Caco-2 (cell line): Measurements from ENCODE around the gene AGER. TPM values are rescaled to one million over a fixed set of nuclear protein-coding genes. Genes with fewer than 3 reads are reported as not detected.

Experiments used
- BruUV-seq: library from RNA; stranded (reverse); fragments of 400-500 nt; replicated peaks from 2 replicates; lab custom pipeline; 2021; lab: Mats Ljungman, UMichigan
- CTCF ChIA-PET: fragments of 300-600 bp; sonication (Branson Sonifier 250); formaldehyde crosslinking; loops from one replicate; lab custom pipeline; 2022; ENCODE audit warnings: antibody characterized with exemption; lab: Charles Lee
- POLR2A ChIA-PET: fragments of 300-600 bp; sonication (Branson Sonifier 250); formaldehyde crosslinking; loops from one replicate; lab custom pipeline; 2022; ENCODE audit warnings: antibody characterized with exemption; lab: Charles Lee
- DNase-seq, 2 experiments: peaks; one replicate each; pipeline versions ENCODE4 v3.0.0 to v3.0.0-alpha.2; 2020 to 2022
- H3K27me3 ChIP-seq: replicated peaks from 2 replicates; pipeline ENCODE4 v1.6.0; 2011; ENCODE audit warnings: low read length; ENCODE audit not compliant: control insufficient read depth, insufficient read depth
- H3K36me3 ChIP-seq: 2 replicates; pipeline ENCODE4 v1.5.1; 2011; ENCODE audit warnings: low read length; ENCODE audit not compliant: control insufficient read depth, insufficient read depth
- H3K4me1 ChIP-seq: fragments of 250-450 bp; sonication (Bioruptor Pico); 2 replicates; pipeline ENCODE4 v1.5.1; 2020; ENCODE audit warnings: mild to moderate bottlenecking
- H3K4me3 ChIP-seq: 2 replicates; pipeline ENCODE4 v1.5.1; 2011; ENCODE audit warnings: low read depth, mild to moderate bottlenecking, control low read depth, low read length
- H3K9me3 ChIP-seq: fragments of 250-450 bp; sonication (Bioruptor Pico); 2 replicates; pipeline ENCODE4 v1.5.1; 2020; ENCODE audit warnings: mild to moderate bottlenecking, moderate library complexity
- H3K27ac Mint-ChIP-seq: one replicate; pipeline ENCODE4 v1.8.0; 2022; ENCODE audit warnings: mixed read lengths; ENCODE audit not compliant: unreplicated experiment
- H3K27me3 Mint-ChIP-seq: one replicate; pipeline ENCODE4 v1.8.0; 2022; ENCODE audit warnings: mixed read lengths; ENCODE audit not compliant: insufficient read depth, unreplicated experiment
- H3K36me3 Mint-ChIP-seq: one replicate; pipeline ENCODE4 v1.8.0; 2022; ENCODE audit warnings: mild to moderate bottlenecking, mixed read lengths; ENCODE audit not compliant: insufficient read depth, unreplicated experiment
- H3K4me1 Mint-ChIP-seq: one replicate; pipeline ENCODE4 v1.8.0; 2022; ENCODE audit warnings: low read depth, mixed read lengths; ENCODE audit not compliant: unreplicated experiment
- H3K4me3 Mint-ChIP-seq: one replicate; pipeline ENCODE4 v1.8.0; 2022; ENCODE audit warnings: mild to moderate bottlenecking, moderate library complexity, mixed read lengths; ENCODE audit not compliant: unreplicated experiment
- H3K9me3 Mint-ChIP-seq: one replicate; pipeline ENCODE4 v1.8.0; 2022; ENCODE audit warnings: mixed read lengths; ENCODE audit not compliant: unreplicated experiment
- intact Hi-C: fragments of 100-400 bp; cut with micrococcal nuclease; formaldehyde crosslinking; loops from one replicate; pipeline ENCODE4 v1.10.0; 2022; ENCODE audit not compliant: unreplicated experiment
- total RNA-seq: library from RNA; stranded (reverse); gene quantifications from 2 replicates; pipeline ENCODE4 v1.2.3, GENCODE V29; 2022
- TF ChIP-seq, protein P1 (sequence below), 2 experiments: fragments of 200-600 bp in 1 of 2; IDR thresholded peaks; 1 replicate in 1 of 2; 2 replicates in 1 of 2; pipeline versions ENCODE4 v1.5.1 to v1.8.0; 2011 to 2022; ENCODE audit warnings: antibody characterized with exemption in 1 of 2, control low read depth in 1 of 2, inconsistent platforms in 1 of 2, low read depth in 1 of 2, low read length in 1 of 2, mild to moderate bottlenecking in 1 of 2, moderate library complexity in 1 of 2; ENCODE audit not compliant: insufficient read depth in 1 of 2, severe bottlenecking in 1 of 2, unreplicated experiment in 1 of 2

Gene AGER
- total RNA-seq, 1 experiment from 2014 or later, result 10.3 TPM

DNA sequence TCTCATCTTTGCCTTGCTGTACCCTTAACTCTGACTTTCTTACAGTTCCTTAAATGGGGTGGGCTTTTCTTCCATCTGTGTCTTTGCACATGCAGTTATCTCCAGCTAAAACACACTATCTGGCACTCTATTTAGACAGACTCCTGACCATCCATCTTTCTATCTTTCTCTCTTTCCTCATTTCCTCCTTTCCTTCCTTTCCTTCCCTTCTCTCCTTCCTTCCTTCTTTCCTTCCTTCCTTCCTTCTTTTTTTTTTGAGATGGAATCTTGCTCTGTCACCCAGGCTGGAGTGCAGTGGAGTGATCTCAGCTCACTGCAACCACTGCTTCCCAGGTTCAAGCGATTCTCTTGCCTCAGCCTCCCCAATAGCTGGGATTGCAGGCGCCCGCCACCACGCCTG, 31.6 kb upstream of the AGER start:
- Histone ChIP-seq H3K4me1 (no peaks in the 10 kb centered on the region), H3K4me3 (no peak overlapping the region), H3K9me3 (no peaks in the 10 kb centered on the region), H3K36me3 (no peaks in the 10 kb centered on the region), H3K27me3 (no peaks in the 10 kb centered on the region; the same call in 1 of the 2 replicates)
- Mint-ChIP-seq H3K36me3 (no peaks in the 10 kb centered on the region), H3K4me3 (no peak overlapping the region), H3K9me3 (no peaks in the 10 kb centered on the region), H3K27ac (no peak overlapping the region), H3K4me1 (peaks cover under 1% of the 10 kb centered on the region), H3K27me3 (peaks cover 2% of the 10 kb centered on the region)
- intact Hi-C loops, result no loop called here
- ChIA-PET POLR2A (no interaction called here), CTCF (no interaction called here)
- TF ChIP-seq, protein P1, sequence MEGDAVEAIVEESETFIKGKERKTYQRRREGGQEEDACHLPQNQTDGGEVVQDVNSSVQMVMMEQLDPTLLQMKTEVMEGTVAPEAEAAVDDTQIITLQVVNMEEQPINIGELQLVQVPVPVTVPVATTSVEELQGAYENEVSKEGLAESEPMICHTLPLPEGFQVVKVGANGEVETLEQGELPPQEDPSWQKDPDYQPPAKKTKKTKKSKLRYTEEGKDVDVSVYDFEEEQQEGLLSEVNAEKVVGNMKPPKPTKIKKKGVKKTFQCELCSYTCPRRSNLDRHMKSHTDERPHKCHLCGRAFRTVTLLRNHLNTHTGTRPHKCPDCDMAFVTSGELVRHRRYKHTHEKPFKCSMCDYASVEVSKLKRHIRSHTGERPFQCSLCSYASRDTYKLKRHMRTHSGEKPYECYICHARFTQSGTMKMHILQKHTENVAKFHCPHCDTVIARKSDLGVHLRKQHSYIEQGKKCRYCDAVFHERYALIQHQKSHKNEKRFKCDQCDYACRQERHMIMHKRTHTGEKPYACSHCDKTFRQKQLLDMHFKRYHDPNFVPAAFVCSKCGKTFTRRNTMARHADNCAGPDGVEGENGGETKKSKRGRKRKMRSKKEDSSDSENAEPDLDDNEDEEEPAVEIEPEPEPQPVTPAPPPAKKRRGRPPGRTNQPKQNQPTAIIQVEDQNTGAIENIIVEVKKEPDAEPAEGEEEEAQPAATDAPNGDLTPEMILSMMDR (IDR thresholded peaks at IDR 0.05; ENCODE audit: insufficient read depth in 1 of 2, low read depth in 1 of 2, low read length in 1 of 2, severe bottlenecking in 1 of 2, unreplicated experiment in 1 of 2), result no peak
- no TSS peak for BruUV-seq
- no peak for DNase-seq

DNA sequence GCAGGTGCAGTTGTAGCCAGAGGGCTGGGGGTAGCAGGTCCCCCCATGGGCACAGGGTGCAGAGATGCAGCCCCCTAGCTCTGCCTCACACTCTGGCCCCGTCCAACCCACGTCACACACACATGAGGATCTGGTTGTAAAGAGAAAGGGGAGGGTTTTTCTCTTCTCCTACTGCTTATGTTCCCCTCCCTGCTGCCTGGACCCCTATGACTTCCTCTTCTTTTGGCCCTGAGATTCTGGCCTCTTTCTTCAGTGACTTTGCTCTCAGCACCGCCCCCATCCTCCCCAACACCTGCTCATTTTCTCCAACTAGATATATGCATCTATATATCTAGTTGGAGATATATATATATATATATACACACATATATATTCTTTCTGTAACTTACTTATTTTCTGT, 30.1 kb upstream of the AGER start:
- H3K27me3 Mint-ChIP-seq, result peaks cover 2% of the 10 kb centered on the region
- TF ChIP-seq, protein P1 (IDR thresholded peaks at IDR 0.05; ENCODE audit: insufficient read depth in 1 of 2, low read depth in 1 of 2, low read length in 1 of 2, severe bottlenecking in 1 of 2, unreplicated experiment in 1 of 2), result no peak
- CTCF ChIA-PET, result no interaction called here
- Histone ChIP-seq H3K4me1 (no peaks in the 10 kb centered on the region), H3K27me3 (no peaks in the 10 kb centered on the region; the same call in 1 of the 2 replicates), H3K4me3 (no peak overlapping the region), H3K36me3 (no peaks in the 10 kb centered on the region), H3K9me3 (no peaks in the 10 kb centered on the region)
- intact Hi-C loops, result no loop called here
- no peaks in the 10 kb centered on the region for H3K9me3 Mint-ChIP-seq
- POLR2A ChIA-PET, result no interaction called here
- BruUV-seq, result no TSS peak
- H3K36me3 Mint-ChIP-seq, result no peaks in the 10 kb centered on the region
- no peak for DNase-seq
- no peak overlapping the region for H3K4me3 Mint-ChIP-seq
- H3K4me1 Mint-ChIP-seq, result peaks cover 10% of the 10 kb centered on the region
- H3K27ac Mint-ChIP-seq, result no peak overlapping the region

DNA sequence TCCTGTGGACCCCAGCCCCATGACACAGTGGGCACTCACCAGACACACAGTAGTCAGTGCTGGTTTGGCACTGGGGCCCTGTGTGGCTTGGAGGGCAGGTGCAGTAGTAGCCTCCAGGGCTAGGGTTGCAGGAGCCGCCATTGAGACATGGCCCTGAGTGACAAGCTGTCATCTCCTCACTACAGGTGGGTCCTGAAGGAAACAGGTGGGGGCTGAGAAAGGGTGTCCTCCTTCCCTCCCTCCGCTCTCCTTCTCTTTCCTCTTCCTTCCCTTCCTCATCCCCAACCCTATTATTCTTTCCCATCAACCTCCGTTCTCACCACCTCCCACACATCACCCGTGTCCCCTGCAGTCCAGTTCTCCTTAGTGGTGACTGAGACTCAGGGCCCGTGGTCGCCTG, 29.6 kb upstream of the AGER start:
- Histone ChIP-seq H3K4me3 (no peak overlapping the region), H3K4me1 (no peaks in the 10 kb centered on the region), H3K36me3 (no peaks in the 10 kb centered on the region), H3K27me3 (no peaks in the 10 kb centered on the region; the same call in 1 of the 2 replicates), H3K9me3 (no peaks in the 10 kb centered on the region)
- no peaks in the 10 kb centered on the region for H3K9me3 Mint-ChIP-seq
- DNase-seq, result no peak
- POLR2A ChIA-PET, result no interaction called here
- intact Hi-C loops, result no loop called here
- H3K27ac Mint-ChIP-seq, result no peak overlapping the region
- H3K4me1 Mint-ChIP-seq, result peaks cover 10% of the 10 kb centered on the region
- peaks cover 2% of the 10 kb centered on the region for H3K27me3 Mint-ChIP-seq
- CTCF ChIA-PET, result no interaction called here
- TF ChIP-seq, protein P1 (IDR thresholded peaks at IDR 0.05; ENCODE audit: insufficient read depth in 1 of 2, low read depth in 1 of 2, low read length in 1 of 2, severe bottlenecking in 1 of 2, unreplicated experiment in 1 of 2), result no peak
- no peak overlapping the region for H3K4me3 Mint-ChIP-seq
- no peaks in the 10 kb centered on the region for H3K36me3 Mint-ChIP-seq
- no TSS peak for BruUV-seq
